Ascending aorta (tissue), 2 donors: ENCODE results near the gene ABCD3. TPM values are rescaled to one million over a fixed set of nuclear protein-coding genes. Genes with fewer than 3 reads are reported as not detected.

Experiments used
- DNase-seq, 2 donors: peaks; one replicate each; pipeline ENCODE4 v3.0.0-alpha.2; 2019; ENCODE audit warnings: low spot score in 2 of 2
- H3K27ac ChIP-seq, 2 donors: fragments of 200-600 bp; sonication (generic); one replicate each; pipeline ENCODE4 v1.5.1; 2016 to 2017; ENCODE audit warnings: mild to moderate bottlenecking in 1 of 2
- H3K27me3 ChIP-seq: fragments of 200-600 bp; sonication (generic); one replicate; pipeline ENCODE4 v1.5.1; 2017
- H3K36me3 ChIP-seq, 2 donors: fragments of 200-600 bp; sonication (generic); one replicate each; pipeline ENCODE4 v1.5.1; 2016
- H3K4me1 ChIP-seq, 2 donors: fragments of 200-600 bp; sonication (generic); one replicate each; pipeline ENCODE4 v1.5.1; 2016 to 2017; ENCODE audit warnings: mild to moderate bottlenecking in 1 of 2
- H3K4me3 ChIP-seq, 2 donors: fragments of 200-600 bp; sonication (generic); one replicate each; pipeline ENCODE4 v1.5.1; 2016 to 2017; ENCODE audit warnings: mild to moderate bottlenecking in 1 of 2
- H3K9me3 ChIP-seq, 2 donors: fragments of 200-600 bp; sonication (generic); one replicate each; pipeline ENCODE4 v1.5.1; 2016
- intact Hi-C: fragments of 100-400 bp; cut with DNase I; formaldehyde crosslinking; loops from one replicate; pipeline ENCODE4 v1.15.1; 2023
- total RNA-seq: library from RNA; depleted of rRNA; stranded (reverse); fragments of >200 nt; gene quantifications from one replicate; pipeline ENCODE4 v1.1.0, GENCODE V29; 2016
- TF ChIP-seq, protein P1 (sequence below), 3 experiments: fragments of 200-600 bp in 2 of 3; fragments of 450-650 bp in 1 of 3; sonication (generic) in 2 of 3; IDR thresholded peaks; one replicate each; pipeline ENCODE4 v1.5.1; 2016 to 2019; ENCODE audit warnings: antibody characterized with exemption in 3 of 3, mild to moderate bottlenecking in 1 of 3, moderate library complexity in 1 of 3

ABCD3 gene
- total RNA-seq, 1 donor from 2014 or later, result 8.8 TPM

DNA sequence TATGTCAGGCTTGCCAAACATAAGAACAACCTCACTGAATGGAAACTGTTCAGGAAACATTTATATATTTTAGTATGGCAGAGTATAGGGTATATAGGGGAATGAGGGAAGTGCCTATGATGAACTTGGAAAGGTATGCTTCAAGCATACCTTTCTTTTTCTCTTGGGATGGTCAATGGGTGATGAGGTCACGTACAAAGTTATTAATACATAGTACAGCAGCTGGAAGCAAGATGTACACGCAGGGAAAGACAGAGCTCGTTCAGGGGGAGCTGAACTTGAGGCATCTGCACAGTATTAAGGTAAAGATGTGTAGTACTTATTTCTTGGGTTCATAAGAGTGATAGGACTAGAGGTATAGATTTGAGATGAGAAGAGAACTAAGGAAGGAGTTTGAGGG, 61.5 kb downstream of the ABCD3 start:
- Histone ChIP-seq H3K4me3 (no peak overlapping the region), H3K27me3 (no peaks in the 10 kb centered on the region), H3K36me3 (peaks cover 10 to 14% of the 10 kb centered on the region in 2 donors), H3K4me1 (no peaks in the 10 kb centered on the region), H3K9me3 (no peaks in the 10 kb centered on the region), H3K27ac (no peak overlapping the region)
- DNase-seq, result no peak
- intact Hi-C loops, result loop anchor here (2.0 kb wide), 1 partner anchor 323 kb away; no protein-coding TSS in a partner anchor
- TF ChIP-seq, protein P1, sequence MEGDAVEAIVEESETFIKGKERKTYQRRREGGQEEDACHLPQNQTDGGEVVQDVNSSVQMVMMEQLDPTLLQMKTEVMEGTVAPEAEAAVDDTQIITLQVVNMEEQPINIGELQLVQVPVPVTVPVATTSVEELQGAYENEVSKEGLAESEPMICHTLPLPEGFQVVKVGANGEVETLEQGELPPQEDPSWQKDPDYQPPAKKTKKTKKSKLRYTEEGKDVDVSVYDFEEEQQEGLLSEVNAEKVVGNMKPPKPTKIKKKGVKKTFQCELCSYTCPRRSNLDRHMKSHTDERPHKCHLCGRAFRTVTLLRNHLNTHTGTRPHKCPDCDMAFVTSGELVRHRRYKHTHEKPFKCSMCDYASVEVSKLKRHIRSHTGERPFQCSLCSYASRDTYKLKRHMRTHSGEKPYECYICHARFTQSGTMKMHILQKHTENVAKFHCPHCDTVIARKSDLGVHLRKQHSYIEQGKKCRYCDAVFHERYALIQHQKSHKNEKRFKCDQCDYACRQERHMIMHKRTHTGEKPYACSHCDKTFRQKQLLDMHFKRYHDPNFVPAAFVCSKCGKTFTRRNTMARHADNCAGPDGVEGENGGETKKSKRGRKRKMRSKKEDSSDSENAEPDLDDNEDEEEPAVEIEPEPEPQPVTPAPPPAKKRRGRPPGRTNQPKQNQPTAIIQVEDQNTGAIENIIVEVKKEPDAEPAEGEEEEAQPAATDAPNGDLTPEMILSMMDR (IDR thresholded peaks at IDR 0.05), result no peak

DNA sequence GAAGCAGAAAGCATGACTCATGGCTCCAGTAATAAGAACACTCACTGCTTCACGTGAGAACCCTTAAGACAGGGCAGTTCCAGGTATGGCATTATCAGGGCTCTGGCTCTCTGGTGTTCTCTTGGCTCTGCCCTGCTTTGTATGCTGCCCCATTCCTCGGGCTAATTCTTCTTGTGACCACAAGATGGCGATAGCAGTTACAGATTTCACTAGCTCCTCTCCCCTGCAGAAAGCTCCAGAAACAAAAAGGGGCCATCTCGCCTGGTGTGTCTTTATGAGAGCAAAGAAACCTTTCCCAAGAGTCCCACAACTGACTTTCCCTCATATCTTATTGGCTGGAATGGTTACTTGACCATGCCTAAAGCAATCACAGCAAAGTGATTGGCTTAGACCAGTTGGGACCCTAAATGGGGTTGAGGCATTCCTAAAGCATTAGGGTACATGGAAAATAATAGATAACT, 63.3 kb downstream of the ABCD3 start:
- TF ChIP-seq, protein P1 (IDR thresholded peaks at IDR 0.05), result peak; percentile 63 to 80 (median 77)
- Histone ChIP-seq H3K4me1 (no peaks in the 10 kb centered on the region), H3K27ac (no peak overlapping the region), H3K27me3 (no peaks in the 10 kb centered on the region), H3K9me3 (no peaks in the 10 kb centered on the region), H3K36me3 (peaks cover 9 to 13% of the 10 kb centered on the region in 2 donors), H3K4me3 (no peak overlapping the region)
- intact Hi-C loops, result loop anchor here (2.0 kb wide), 1 partner anchor 321 kb away; no protein-coding TSS in a partner anchor
- DNase-seq, result peak in 1 of 2 donors; percentile 63

DNA sequence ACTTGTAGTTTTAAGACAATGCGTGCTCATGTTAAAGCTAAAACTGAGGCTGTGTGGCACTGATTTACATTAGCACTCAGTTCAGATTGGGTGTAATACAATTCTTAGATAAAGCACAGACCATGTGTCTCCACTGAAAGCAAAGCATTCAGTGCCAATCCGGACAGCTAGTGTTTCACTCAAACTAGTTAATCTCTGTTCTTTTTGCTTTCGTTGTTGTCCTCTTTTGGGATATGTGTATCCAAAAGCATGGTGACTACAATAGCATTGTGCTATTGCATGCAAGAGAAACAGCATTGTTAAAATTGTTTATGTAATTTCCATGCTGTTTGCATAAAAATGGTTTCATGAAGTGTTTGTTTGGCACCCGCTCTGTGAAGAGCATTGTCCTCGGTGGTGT, 68.8 kb downstream of the ABCD3 start:
- DNase-seq, result no peak
- H3K27ac ChIP-seq, result no peak overlapping the region
- TF ChIP-seq, protein P1 (IDR thresholded peaks at IDR 0.05), result no peak
- intact Hi-C loops, result no loop called here
- no peak overlapping the region for H3K4me3 ChIP-seq
- peaks cover 9 to 37% of the 10 kb centered on the region in 2 donors for H3K36me3 ChIP-seq
- no peaks in the 10 kb centered on the region for H3K27me3 ChIP-seq
- H3K9me3 ChIP-seq, result no peaks in the 10 kb centered on the region
- no peaks in the 10 kb centered on the region for H3K4me1 ChIP-seq

GRCh38 chr1:94490556-94490955, 72.4 kb downstream of the ABCD3 start:
- H3K36me3 ChIP-seq, result peaks cover 10 to 38% of the 10 kb centered on the region in 2 donors
- no peaks in the 10 kb centered on the region for H3K4me1 ChIP-seq
- H3K27ac ChIP-seq, result no peak overlapping the region
- no peak overlapping the region for H3K4me3 ChIP-seq
- intact Hi-C loops, result no loop called here
- DNase-seq, result no peak
- no peaks in the 10 kb centered on the region for H3K9me3 ChIP-seq
- H3K27me3 ChIP-seq, result no peaks in the 10 kb centered on the region
- TF ChIP-seq, protein P1 (IDR thresholded peaks at IDR 0.05), result no peak

DNA sequence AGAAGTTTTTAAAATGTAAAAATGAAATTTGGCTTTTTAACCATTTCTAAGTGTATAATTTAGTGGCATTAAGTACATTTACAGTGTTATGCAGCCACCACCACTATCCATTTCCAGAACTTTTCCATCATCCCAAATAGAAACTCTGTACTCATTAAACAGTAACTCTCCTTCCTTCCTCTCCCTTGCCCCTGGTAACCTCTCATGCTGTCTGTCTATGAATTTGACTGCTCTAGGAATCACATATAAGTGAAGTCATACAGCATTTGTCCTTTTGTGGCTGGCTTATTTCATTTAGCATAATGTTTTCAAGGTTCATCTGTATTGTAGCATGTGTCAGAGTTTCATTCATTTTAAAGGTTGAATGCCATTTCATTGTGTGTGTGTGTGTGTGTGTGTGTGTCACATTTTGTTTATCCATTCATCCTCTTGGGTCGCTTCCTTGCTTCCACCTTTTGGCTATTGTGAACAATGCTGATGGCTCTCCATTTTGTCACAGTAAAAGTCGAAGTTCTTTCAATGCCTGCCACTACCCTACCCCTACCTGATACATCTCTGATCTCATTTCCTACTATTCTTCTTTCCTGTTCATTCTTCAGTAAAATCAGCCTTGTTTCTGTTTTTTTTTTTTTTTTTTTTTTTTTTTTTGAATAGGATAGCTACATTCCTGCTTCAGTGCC, 78.0 kb downstream of the ABCD3 start:
- H3K4me3 ChIP-seq, result no peak overlapping the region
- intact Hi-C loops, result no loop called here
- H3K27ac ChIP-seq, result no peak overlapping the region
- no peaks in the 10 kb centered on the region for H3K9me3 ChIP-seq
- H3K4me1 ChIP-seq, result no peaks in the 10 kb centered on the region
- no peak for DNase-seq
- peaks cover 20 to 30% of the 10 kb centered on the region in 2 donors for H3K36me3 ChIP-seq
- H3K27me3 ChIP-seq, result no peaks in the 10 kb centered on the region
- TF ChIP-seq, protein P1 (IDR thresholded peaks at IDR 0.05), result no peak
